Nephron progenitor cell (in vitro differentiated cells): ENCODE measurements around the gene DSP.

ENCODE experiments used
- DNase-seq: peaks from one replicate; pipeline ENCODE4 v3.0.0; 2021
- H3K27ac Mint-ChIP-seq: 2 replicates; pipeline ENCODE4 v1.8.0; 2021; ENCODE audit warnings: mild to moderate bottlenecking, moderate library complexity, mixed read lengths
- H3K27me3 Mint-ChIP-seq: 2 replicates; pipeline ENCODE4 v1.8.0; 2021; ENCODE audit warnings: mild to moderate bottlenecking, low read depth, mixed read lengths; ENCODE audit not compliant: poor library complexity
- H3K36me3 Mint-ChIP-seq: 2 replicates; pipeline ENCODE4 v1.8.0; 2021; ENCODE audit warnings: low read depth, mixed read lengths
- H3K4me1 Mint-ChIP-seq: 2 replicates; pipeline ENCODE4 v1.8.0; 2021; ENCODE audit warnings: mixed read lengths
- H3K4me3 Mint-ChIP-seq: 2 replicates; pipeline ENCODE4 v1.8.0; 2021; ENCODE audit warnings: mild to moderate bottlenecking, moderate library complexity, mixed read lengths
- H3K9me3 Mint-ChIP-seq: 2 replicates; pipeline ENCODE4 v1.8.0; 2021; ENCODE audit warnings: mild to moderate bottlenecking, moderate library complexity, mixed read lengths
- TF ChIP-seq, protein P1 (sequence below): fragments of 200-600 bp; sonication (generic); IDR thresholded peaks from 2 replicates; pipeline ENCODE4 v1.5.0; 2021; ENCODE audit warnings: antibody characterized with exemption

DSP gene

DNA sequence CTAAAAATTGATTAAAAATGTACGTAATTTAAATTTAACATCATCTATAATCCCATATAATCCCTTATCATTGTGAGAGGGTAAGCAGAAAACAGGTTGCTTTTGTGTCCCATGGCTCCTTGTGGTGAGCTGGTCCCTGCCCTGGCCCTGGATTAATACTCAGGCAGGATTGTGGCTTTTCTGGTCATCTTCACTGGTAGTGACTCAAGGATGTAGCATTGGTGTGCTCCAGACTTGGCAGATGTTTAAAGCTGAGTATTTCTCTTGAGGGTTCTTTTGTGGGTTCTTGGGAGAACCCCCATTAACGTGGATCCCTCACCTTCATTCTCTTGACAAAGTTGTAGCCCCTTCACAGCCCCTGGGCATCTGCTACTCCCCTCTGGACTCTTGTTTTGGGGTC is 87.8 kb downstream of the DSP start:
- TF ChIP-seq, protein P1, sequence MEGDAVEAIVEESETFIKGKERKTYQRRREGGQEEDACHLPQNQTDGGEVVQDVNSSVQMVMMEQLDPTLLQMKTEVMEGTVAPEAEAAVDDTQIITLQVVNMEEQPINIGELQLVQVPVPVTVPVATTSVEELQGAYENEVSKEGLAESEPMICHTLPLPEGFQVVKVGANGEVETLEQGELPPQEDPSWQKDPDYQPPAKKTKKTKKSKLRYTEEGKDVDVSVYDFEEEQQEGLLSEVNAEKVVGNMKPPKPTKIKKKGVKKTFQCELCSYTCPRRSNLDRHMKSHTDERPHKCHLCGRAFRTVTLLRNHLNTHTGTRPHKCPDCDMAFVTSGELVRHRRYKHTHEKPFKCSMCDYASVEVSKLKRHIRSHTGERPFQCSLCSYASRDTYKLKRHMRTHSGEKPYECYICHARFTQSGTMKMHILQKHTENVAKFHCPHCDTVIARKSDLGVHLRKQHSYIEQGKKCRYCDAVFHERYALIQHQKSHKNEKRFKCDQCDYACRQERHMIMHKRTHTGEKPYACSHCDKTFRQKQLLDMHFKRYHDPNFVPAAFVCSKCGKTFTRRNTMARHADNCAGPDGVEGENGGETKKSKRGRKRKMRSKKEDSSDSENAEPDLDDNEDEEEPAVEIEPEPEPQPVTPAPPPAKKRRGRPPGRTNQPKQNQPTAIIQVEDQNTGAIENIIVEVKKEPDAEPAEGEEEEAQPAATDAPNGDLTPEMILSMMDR = no peak
- no peaks in the 10 kb centered on the region for H3K36me3 Mint-ChIP-seq
- no peak overlapping the region for H3K27ac Mint-ChIP-seq
- H3K9me3 Mint-ChIP-seq = peaks cover 6% of the 10 kb centered on the region
- DNase-seq = no peak
- peaks cover 15% of the 10 kb centered on the region for H3K4me1 Mint-ChIP-seq
- H3K4me3 Mint-ChIP-seq = no peak overlapping the region
- peaks cover 16% of the 10 kb centered on the region for H3K27me3 Mint-ChIP-seq

DNA sequence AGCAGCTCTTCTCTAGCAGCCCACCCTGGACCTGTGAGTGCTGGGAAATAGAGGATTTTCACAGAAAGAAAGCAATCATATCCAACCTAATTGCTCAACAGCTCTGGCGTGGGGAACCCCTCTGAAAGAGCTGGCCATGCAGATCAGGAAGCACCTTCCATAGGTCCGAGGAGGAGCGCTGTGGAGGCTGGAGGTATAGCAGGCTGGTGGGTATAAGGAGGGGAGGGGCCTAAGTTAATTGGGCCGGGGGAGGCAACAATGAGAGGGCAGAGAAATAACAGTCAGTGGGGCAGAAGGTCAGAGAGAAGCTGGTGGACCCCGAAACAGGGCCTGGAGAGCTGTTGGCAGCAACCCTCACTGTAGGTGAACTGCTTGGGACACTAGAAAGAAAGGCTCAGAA is 89.3 kb downstream of the DSP start:
- H3K9me3 Mint-ChIP-seq = peaks cover 6% of the 10 kb centered on the region
- TF ChIP-seq, protein P1 = no peak
- no peak overlapping the region for H3K4me3 Mint-ChIP-seq
- H3K4me1 Mint-ChIP-seq = peaks cover 10% of the 10 kb centered on the region
- no peaks in the 10 kb centered on the region for H3K36me3 Mint-ChIP-seq
- H3K27ac Mint-ChIP-seq = no peak overlapping the region
- DNase-seq = no peak
- H3K27me3 Mint-ChIP-seq = peaks cover 13% of the 10 kb centered on the region

DNA sequence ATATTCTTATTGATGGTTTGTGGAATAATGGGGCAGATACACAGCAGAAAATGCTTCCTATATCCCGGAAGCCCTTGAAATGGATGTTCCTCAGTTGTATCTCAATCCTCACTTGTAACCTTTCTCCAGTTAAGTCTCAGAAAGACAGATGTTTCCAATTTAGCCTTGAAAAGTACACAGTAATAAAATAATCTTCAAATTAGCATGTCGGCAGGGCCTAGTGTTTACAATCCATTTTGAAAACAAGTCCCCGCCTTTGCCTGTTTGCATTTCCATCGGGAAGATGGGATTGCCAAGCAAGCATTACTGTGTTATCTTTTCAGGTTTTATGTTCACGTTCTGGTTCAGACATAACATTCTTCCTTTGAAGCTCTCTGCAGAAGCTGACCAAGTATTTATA is 90.0 kb downstream of the DSP start:
- Mint-ChIP-seq H3K9me3 (peaks cover 6% of the 10 kb centered on the region), H3K4me3 (no peak overlapping the region), H3K4me1 (peaks cover 10% of the 10 kb centered on the region), H3K27ac (no peak overlapping the region), H3K36me3 (no peaks in the 10 kb centered on the region), H3K27me3 (peaks cover 8% of the 10 kb centered on the region)
- DNase-seq = no peak
- TF ChIP-seq, protein P1 = no peak

DNA sequence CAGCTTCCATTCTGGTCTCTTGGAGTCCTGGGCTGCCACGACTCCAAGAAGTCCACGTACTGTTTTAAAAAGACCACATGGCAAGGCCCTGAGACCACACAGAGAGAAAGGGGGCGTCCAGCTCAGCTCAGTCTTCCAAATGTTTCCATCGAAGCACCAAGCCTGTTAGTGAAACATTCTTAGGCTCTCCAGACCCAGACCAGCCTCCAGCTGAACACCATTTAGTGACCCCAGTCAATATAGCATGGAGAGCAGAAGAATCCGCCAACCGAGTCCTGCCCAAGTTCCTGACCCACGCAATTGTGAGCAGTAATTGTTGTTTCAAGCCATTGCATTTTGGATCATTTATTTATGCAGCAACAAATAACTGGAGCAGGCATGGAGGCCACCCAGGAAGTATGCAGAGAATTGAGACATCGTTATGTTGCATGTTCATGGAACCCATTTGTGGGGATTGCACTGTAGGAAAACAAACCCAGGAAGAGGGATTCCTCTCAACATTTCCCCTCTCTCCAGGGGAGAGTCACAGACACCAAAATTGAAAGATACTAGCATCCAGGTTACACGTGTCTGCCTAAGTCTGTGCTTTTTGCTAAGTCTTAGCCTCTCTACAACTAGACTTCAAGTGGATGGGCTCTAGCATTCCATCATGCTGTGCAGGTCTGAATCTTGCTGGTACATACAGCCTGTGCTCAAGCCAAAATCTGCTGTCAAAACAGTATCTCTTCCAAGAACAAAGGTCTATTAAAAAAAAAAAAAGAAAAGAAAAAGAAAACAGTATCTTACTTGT is 91.2 kb downstream of the DSP start:
- no peak overlapping the region for H3K27ac Mint-ChIP-seq
- H3K4me1 Mint-ChIP-seq = peaks cover 10% of the 10 kb centered on the region

DNA sequence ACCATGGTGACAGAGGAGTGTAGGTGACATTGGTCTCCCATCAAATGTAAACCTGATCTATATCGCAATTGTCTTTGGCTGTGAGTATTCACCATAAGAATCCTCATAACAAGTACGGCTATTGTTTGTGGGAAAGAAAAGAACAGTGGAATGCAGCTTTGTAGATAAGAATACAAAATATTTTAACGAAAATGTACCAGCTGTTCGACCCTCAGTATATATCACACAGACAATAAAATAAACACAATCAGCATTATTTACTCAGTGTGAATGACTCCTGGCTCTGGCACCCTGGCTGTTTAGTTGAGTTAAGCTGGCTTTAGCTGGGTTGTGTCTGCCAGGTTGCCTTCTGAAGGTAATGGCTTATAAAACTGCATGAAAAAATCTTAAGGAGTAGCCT is 91.9 kb downstream of the DSP start:
- Mint-ChIP-seq H3K27ac (no peak overlapping the region), H3K4me3 (no peak overlapping the region), H3K27me3 (peaks cover 7% of the 10 kb centered on the region), H3K4me1 (peaks cover 10% of the 10 kb centered on the region), H3K9me3 (no peaks in the 10 kb centered on the region), H3K36me3 (no peaks in the 10 kb centered on the region)
- TF ChIP-seq, protein P1 = no peak
- DNase-seq = no peak

More for the DNA sequence above, 91.2 kb downstream of the DSP start:
- H3K27me3 Mint-ChIP-seq = peaks cover 7% of the 10 kb centered on the region
- no peak for DNase-seq
- peaks cover 3% of the 10 kb centered on the region for H3K9me3 Mint-ChIP-seq
- no peaks in the 10 kb centered on the region for H3K36me3 Mint-ChIP-seq
- TF ChIP-seq, protein P1 = no peak
- no peak overlapping the region for H3K4me3 Mint-ChIP-seq

DNA sequence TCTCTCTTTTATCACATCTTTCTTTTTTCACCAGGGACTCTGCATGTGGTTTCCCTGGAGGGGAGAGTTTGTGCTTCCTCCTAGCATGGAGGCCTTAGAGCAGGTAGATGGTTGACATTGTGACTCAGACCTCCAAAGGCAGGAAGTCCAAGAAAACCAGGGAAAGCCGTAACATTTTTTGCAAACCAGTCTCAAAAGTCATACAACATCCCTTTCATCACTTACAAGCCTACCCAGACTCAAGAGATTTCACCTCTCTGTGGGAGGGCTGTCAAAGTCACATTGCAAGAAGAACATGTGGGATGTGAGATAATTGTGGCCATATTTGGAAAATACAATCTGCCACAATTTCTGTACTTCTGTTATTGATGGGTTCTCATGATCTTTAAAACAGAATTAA is 94.7 kb downstream of the DSP start:
- H3K4me3 Mint-ChIP-seq = no peak overlapping the region
- no peak for DNase-seq
- H3K4me1 Mint-ChIP-seq = peaks cover 4% of the 10 kb centered on the region
- H3K27me3 Mint-ChIP-seq = peaks cover 7% of the 10 kb centered on the region
- no peaks in the 10 kb centered on the region for H3K9me3 Mint-ChIP-seq
- H3K27ac Mint-ChIP-seq = no peak overlapping the region
- no peaks in the 10 kb centered on the region for H3K36me3 Mint-ChIP-seq
- TF ChIP-seq, protein P1 = no peak
